GM12875 (cell line): ENCODE measurements around the gene PTPN22.
"Not testable (repeated sequence)": the region's sequence is repeated elsewhere in the genome, so short reads cannot be mapped to it uniquely, and the experiment has no call there.

Experiments
- H3K4me3 ChIP-seq: one replicate; pipeline ENCODE4 v1.5.1; 2011; ENCODE audit warnings: low read depth, low read length, control low read depth
- CTCF ChIP-seq: IDR thresholded peaks from 2 replicates; pipeline ENCODE4 v1.5.1; 2011; ENCODE audit warnings: low read depth, mild to moderate bottlenecking, control low read depth, inconsistent platforms, low read length, moderate library complexity, borderline replicate concordance; ENCODE audit not compliant: insufficient read depth

The PTPN22 gene

GRCh38 chr1:113859478-113860175 is 11.9 kb downstream of the PTPN22 start:
- H3K4me3 ChIP-seq: peak overlapping the region; percentile 4
- no peak for TF ChIP-seq CTCF

DNA sequence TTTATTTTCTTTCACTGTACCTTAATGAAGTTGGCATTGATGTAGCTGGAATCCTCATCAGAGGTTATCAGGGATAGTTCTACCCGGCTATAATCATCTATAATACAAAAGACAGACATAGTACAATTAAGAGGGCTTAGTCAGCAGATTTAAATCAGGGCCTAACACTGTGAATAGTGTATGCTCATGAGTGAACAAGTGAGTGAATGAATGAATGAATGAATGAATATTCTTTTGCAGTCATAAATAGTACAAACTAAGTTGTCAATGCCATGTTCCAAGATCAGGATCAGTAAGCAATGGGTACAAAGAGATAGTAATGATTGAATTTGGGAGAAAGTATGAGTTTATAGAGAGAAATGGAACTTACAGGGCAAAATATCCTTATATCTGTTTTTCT is 12.5 kb downstream of the PTPN22 start:
- no peak for TF ChIP-seq CTCF
- no peak overlapping the region for H3K4me3 ChIP-seq

GRCh38 chr1:113858418-113858817 is 13.1 kb downstream of the PTPN22 start:
- no peak for TF ChIP-seq CTCF
- H3K4me3 ChIP-seq: no peak overlapping the region

DNA sequence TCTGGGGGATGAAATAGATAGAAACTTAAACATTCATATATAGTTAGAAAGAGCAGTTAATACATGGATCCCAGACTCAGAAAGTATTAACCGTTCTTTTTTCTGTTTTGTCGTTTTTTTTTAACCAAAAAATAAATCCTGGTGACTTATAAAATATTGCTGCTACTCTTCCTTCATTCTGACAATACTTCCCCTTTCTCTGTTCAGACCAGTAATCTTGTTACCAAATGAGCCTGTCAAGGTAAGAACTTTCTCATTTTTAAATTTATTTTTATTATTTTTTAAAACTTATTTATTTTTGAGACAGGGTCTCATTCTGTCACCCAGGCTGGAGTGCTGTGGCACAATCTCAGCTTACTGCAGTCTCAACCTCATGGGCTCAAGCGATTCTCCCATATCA is 13.7 kb downstream of the PTPN22 start:
- H3K4me3 ChIP-seq: no peak overlapping the region
- TF ChIP-seq CTCF: no peak

GRCh38 chr1:113856401-113856790 is 15.1 kb downstream of the PTPN22 start:
- no peak for TF ChIP-seq CTCF

GRCh38 chr1:113855630-113856400 is 15.7 kb downstream of the PTPN22 start:
- TF ChIP-seq CTCF: no peak
- H3K4me3 ChIP-seq: no peak overlapping the region

More at GRCh38 chr1:113856401-113856790, 15.1 kb downstream of the PTPN22 start:
- H3K4me3 ChIP-seq: no peak overlapping the region

- TF ChIP-seq CTCF: no peak
- H3K4me3 ChIP-seq: no peak overlapping the region
Measured at GRCh38 chr1:113854234-113854633, 17.3 kb downstream of the PTPN22 start.

- not testable (repeated sequence) for H3K4me3 ChIP-seq
Measured at GRCh38 chr1:113852694-113853093, 18.8 kb downstream of the PTPN22 start.
